GM23338 (cell line): ENCODE results near the gene THAP6. TPM values are rescaled to one million over a fixed set of nuclear protein-coding genes. Genes with fewer than 3 reads are reported as not detected.

Source experiments
- ATAC-seq: fragments of 200-7000 bp; cut with Tn5 transposase; 3 replicates; pipeline ENCODE4 v1.9.1; 2020
- DNase-seq: peaks from one replicate; pipeline ENCODE4 v3.0.0-alpha.2; 2015; ENCODE audit warnings: low spot score
- H2AFZ ChIP-seq: fragments of 200-600 bp; sonication (generic); 2 replicates; pipeline ENCODE4 v1.8.0; 2016; ENCODE audit warnings: antibody characterized with exemption, mild to moderate bottlenecking, moderate library complexity
- H3F3A ChIP-seq: fragments of 200-600 bp; sonication (generic); replicated peaks from 2 replicates; pipeline ENCODE4 v1.8.0; 2017; ENCODE audit warnings: antibody characterized with exemption, mixed run types, low read depth
- H3K27ac ChIP-seq: fragments of 200-600 bp; sonication (generic); 2 replicates; pipeline ENCODE4 v1.6.1; 2016; ENCODE audit warnings: low read depth
- H3K27me3 ChIP-seq: fragments of 200-600 bp; sonication (generic); 2 replicates; pipeline ENCODE4 v1.8.0; 2016; ENCODE audit warnings: mild to moderate bottlenecking, mixed run types, moderate library complexity; ENCODE audit not compliant: insufficient read depth
- H3K36me3 ChIP-seq: fragments of 200-600 bp; sonication (generic); 2 replicates; pipeline ENCODE4 v1.8.0; 2016; ENCODE audit warnings: mild to moderate bottlenecking; ENCODE audit not compliant: insufficient read depth
- H3K4me1 ChIP-seq: fragments of 200-600 bp; sonication (generic); 2 replicates; pipeline ENCODE4 v1.8.0; 2016; ENCODE audit warnings: mild to moderate bottlenecking, moderate library complexity; ENCODE audit not compliant: insufficient read depth
- H3K4me2 ChIP-seq: fragments of 200-600 bp; sonication (generic); 2 replicates; pipeline ENCODE4 v1.7.1; 2017; ENCODE audit warnings: mixed run types
- H3K4me3 ChIP-seq: fragments of 200-600 bp; sonication (generic); 2 replicates; pipeline ENCODE4 v1.6.1; 2016; ENCODE audit warnings: mixed run types
- H3K79me2 ChIP-seq: fragments of 200-600 bp; sonication (generic); replicated peaks from 2 replicates; pipeline ENCODE4 v1.8.0; 2017; ENCODE audit warnings: mild to moderate bottlenecking; ENCODE audit not compliant: insufficient read depth
- H3K9me2 ChIP-seq: fragments of 200-600 bp; sonication (generic); 2 replicates; pipeline ENCODE4 v1.8.0; 2017; ENCODE audit not compliant: insufficient read depth
- H4K20me1 ChIP-seq: fragments of 200-600 bp; sonication (generic); replicated peaks from 2 replicates; pipeline ENCODE4 v1.8.0; 2017; ENCODE audit warnings: mild to moderate bottlenecking; ENCODE audit not compliant: insufficient read depth
- H3K27ac Mint-ChIP-seq: 2 replicates; pipeline ENCODE4 v1.8.0; 2020; ENCODE audit warnings: inconsistent platforms, mild to moderate bottlenecking, moderate library complexity, mixed read lengths
- H3K27me3 Mint-ChIP-seq: 3 replicates; pipeline ENCODE4 v1.8.0; 2022; ENCODE audit warnings: low read depth, mild to moderate bottlenecking, moderate library complexity, mixed read lengths, inconsistent platforms; ENCODE audit not compliant: insufficient read depth, poor library complexity
- H3K36me3 Mint-ChIP-seq: 3 replicates; pipeline ENCODE4 v1.8.0; 2021; ENCODE audit warnings: low read depth, mild to moderate bottlenecking, inconsistent platforms, moderate library complexity, mixed read lengths
- H3K4me1 Mint-ChIP-seq: 3 replicates; pipeline ENCODE4 v1.8.0; 2020; ENCODE audit warnings: mild to moderate bottlenecking, inconsistent platforms, mixed read lengths
- H3K4me3 Mint-ChIP-seq: 3 replicates; pipeline ENCODE4 v1.8.0; 2021; ENCODE audit warnings: moderate library complexity, mild to moderate bottlenecking, inconsistent platforms, mixed read lengths
- H3K9me3 Mint-ChIP-seq: 3 replicates; pipeline ENCODE4 v1.8.0; 2020; ENCODE audit warnings: moderate library complexity, mild to moderate bottlenecking, inconsistent platforms, mixed read lengths
- CTCF ChIP-seq, 2 experiments: fragments of 200-600 bp in 1 of 2; sonication (generic) in 1 of 2; conservative IDR thresholded peaks; 2 replicates each; pipeline versions ENCODE4 v1.5.1 to v1.6.1; 2016 to 2017; ENCODE audit warnings: antibody characterized with exemption in 2 of 2, low read depth in 2 of 2, mild to moderate bottlenecking in 2 of 2, moderate library complexity in 1 of 2
- ETS1 ChIP-seq: IDR thresholded peaks from 2 replicates; pipeline ENCODE4 v1.6.1; 2016; ENCODE audit warnings: antibody characterized with exemption
- EZH2phosphoT487 ChIP-seq: fragments of 200-600 bp; sonication (generic); IDR thresholded peaks from one replicate; pipeline ENCODE4 v1.8.1; 2018; ENCODE audit warnings: antibody characterized with exemption; ENCODE audit not compliant: unreplicated experiment
- JUNB ChIP-seq: IDR thresholded peaks from one replicate; pipeline ENCODE4 v1.6.1; 2016; ENCODE audit warnings: antibody characterized with exemption; ENCODE audit not compliant: unreplicated experiment
- NANOG ChIP-seq: IDR thresholded peaks from 2 replicates; pipeline ENCODE4 v1.6.1; 2016; ENCODE audit warnings: antibody characterized with exemption, borderline replicate concordance
- ZNF114 ChIP-seq: fragments of 250-450 bp; sonication (Bioruptor Pico); IDR thresholded peaks from 2 replicates; pipeline ENCODE4 v1.5.0; 2020; ENCODE audit warnings: mild to moderate bottlenecking, moderate library complexity
- ZNF331 ChIP-seq: fragments of 250-450 bp; sonication (Bioruptor Pico); IDR thresholded peaks from 2 replicates; pipeline ENCODE4 v1.5.0; 2020; ENCODE audit warnings: low read depth, mild to moderate bottlenecking, moderate library complexity
- ZNF462 ChIP-seq: fragments of 250-450 bp; sonication (Bioruptor Pico); IDR thresholded peaks from 2 replicates; pipeline ENCODE4 v1.5.0; 2020; ENCODE audit warnings: mild to moderate bottlenecking, moderate library complexity
- polyA plus RNA-seq: library from polyadenylated mRNA; unstranded; fragments of >200 nt; fragmentation: Nextera tagmentation; extraction: Ambion mirVana; gene quantifications from 2 replicates; pipeline ENCODE4 v1.2.1, GENCODE V29; 2016
- total RNA-seq: library from RNA; depleted of rRNA; stranded (reverse); fragments of >200 nt; shearing (Covaris generic); gene quantifications from 2 replicates; pipeline ENCODE4 v1.2.3, GENCODE V29; 2014

Gene THAP6
- total and polyA plus RNA-seq, 2 experiments from 2014 or later: 9.0 to 15.2 TPM

- TF ChIP-seq CTCF (conservative IDR thresholded peaks at IDR 0.05; ENCODE audit: low read depth in 2 of 2) (no peak), ZNF114 (no peak), ZNF462 (CRISPR knock-in tag) (no peak)
These were observed 10.8 kb downstream of the THAP6 start (continued) for GRCh38 chr4:75525086-75525485.

GRCh38 chr4:75525910-75526309 lies 11.6 kb downstream of the THAP6 start:
- no peak overlapping the region for H3K27ac Mint-ChIP-seq
- H3K9me3 Mint-ChIP-seq: peaks cover 3% of the 10 kb centered on the region; the same call in 1 of the 3 replicates
- Histone ChIP-seq H3K27ac (no peak overlapping the region), H3K4me3 (no peak overlapping the region), H3K9me2 (no peaks in the 10 kb centered on the region), H3F3A (no peaks in the 10 kb centered on the region), H3K36me3 (peaks cover 17% of the 10 kb centered on the region), H3K4me1 (no peaks in the 10 kb centered on the region), H2AFZ (no peak overlapping the region), H4K20me1 (no peaks in the 10 kb centered on the region), H3K27me3 (no peaks in the 10 kb centered on the region), H3K79me2 (no peaks in the 10 kb centered on the region; the same call in 1 of the 2 replicates), H3K4me2 (no peak overlapping the region)
- no peaks in the 10 kb centered on the region for H3K27me3 Mint-ChIP-seq
- TF ChIP-seq JUNB (no peak), ZNF331 (no peak), ETS1 (no peak), EZH2phosphoT487 (no peak), ZNF114 (no peak), NANOG (no peak)
- DNase-seq (no peak), ATAC-seq (no peak)
- no peak overlapping the region for H3K4me3 Mint-ChIP-seq
- peaks cover 47% of the 10 kb centered on the region for H3K36me3 Mint-ChIP-seq
- H3K4me1 Mint-ChIP-seq: no peaks in the 10 kb centered on the region
